Spleen (tissue), 11 donors: ENCODE data around the gene HENMT1. TPM values are rescaled to one million over a fixed set of nuclear protein-coding genes. Genes with fewer than 3 reads are reported as not detected.
"Not testable (repeated sequence)": the region's sequence is repeated elsewhere in the genome, so short reads cannot be mapped to it uniquely, and the experiment has no call there.

Source experiments
- DNase-seq: peaks from one replicate; pipeline ENCODE4 v3.0.0-alpha.2; 2020
- H3K27ac ChIP-seq, 8 donors: fragments of 200-600 bp; sonication (generic) in 7 of 8; 1 replicate in 4 of 8; 2 replicates in 4 of 8; pipeline versions ENCODE4 v1.5.0 to v1.8.0; 2016 to 2021; ENCODE audit warnings: inconsistent platforms in 4 of 8, mild to moderate bottlenecking in 4 of 8, moderate library complexity in 1 of 8
- H3K27me3 ChIP-seq, 7 donors: fragments of 200-600 bp; sonication (generic) in 6 of 7; replicated peaks in 1 of 7; 1 replicate in 4 of 7; 2 replicates in 3 of 7; pipeline versions ENCODE4 v1.5.0 to v1.8.0; 2016 to 2021; ENCODE audit warnings: inconsistent platforms in 3 of 7, mild to moderate bottlenecking in 1 of 7
- H3K36me3 ChIP-seq, 6 donors: fragments of 200-600 bp; sonication (generic) in 5 of 6; 1 replicate in 4 of 6; 2 replicates in 2 of 6; pipeline versions ENCODE4 v1.5.0 to v1.8.0; 2016 to 2021; ENCODE audit warnings: inconsistent platforms in 2 of 6
- H3K4me1 ChIP-seq, 6 donors: fragments of 200-600 bp; sonication (generic) in 5 of 6; 1 replicate in 3 of 6; 2 replicates in 3 of 6; pipeline versions ENCODE4 v1.5.0 to v1.8.0; 2016 to 2021; ENCODE audit warnings: inconsistent platforms in 3 of 6
- H3K4me3 ChIP-seq, 8 donors: fragments of 200-600 bp; sonication (generic) in 7 of 8; 1 replicate in 4 of 8; 2 replicates in 4 of 8; pipeline versions ENCODE4 v1.5.0 to v1.8.0; 2016 to 2021; ENCODE audit warnings: inconsistent platforms in 4 of 8, mild to moderate bottlenecking in 4 of 8, moderate library complexity in 2 of 8
- H3K9me3 ChIP-seq, 8 donors: fragments of 200-600 bp; sonication (generic) in 7 of 8; 1 replicate in 4 of 8; 2 replicates in 4 of 8; pipeline versions ENCODE4 v1.5.0 to v1.8.0; 2016 to 2021; ENCODE audit warnings: inconsistent platforms in 4 of 8
- POLR2A ChIP-seq, 3 donors: fragments of 450-650 bp; IDR thresholded peaks; one replicate each; pipeline ENCODE4 v1.5.1; 2017; ENCODE audit warnings: antibody characterized with exemption in 3 of 3, mild to moderate bottlenecking in 1 of 3
- POLR2AphosphoS5 ChIP-seq, 3 donors: sonication (generic); formaldehyde crosslinking; IDR thresholded peaks; one replicate each; pipeline ENCODE4 v1.5.1; 2017; ENCODE audit warnings: antibody characterized with exemption in 3 of 3
- WGBS, 5 donors: extraction: QIAGEN DNeasy Blood & Tissue Kit in 3 of 5; methylation state at CpG; one replicate each; pipeline versions ENCODE4 v1.1.5 to v1.1.7; 2013 to 2018; 5-methylcytosine and 5-hydroxymethylcytosine counted together
- intact Hi-C: fragments of 100-400 bp; cut with DNase I; formaldehyde crosslinking; loops from one replicate; pipeline ENCODE4 v1.15.0; 2023; ENCODE audit warnings: low total_unique reads
- polyA plus RNA-seq, 3 donors: library from polyadenylated mRNA; stranded (reverse); fragments of 200-250 nt; gene quantifications; one replicate each; pipeline ENCODE4 v1.2.1, GENCODE V29; 2013
- total RNA-seq, 7 donors: library from RNA; depleted of rRNA in 3 of 7; stranded (reverse); fragments of >200 nt in 3 of 7; fragmentation: NEBNext Ultra II Directional in 4 of 7; extraction: Animal tissue kit (Norgen Biotek cat#: 25700) in 4 of 7; gene quantifications; one replicate each; pipeline versions ENCODE4 v1.1.0 to v1.2.1, GENCODE V29; 2016 to 2021
- TF ChIP-seq, protein P1 (sequence below), 11 experiments: fragments of 200-600 bp in 7 of 11; fragments of 450-650 bp in 4 of 11; sonication (generic) in 4 of 11; IDR thresholded peaks in 8 of 11; conservative IDR thresholded peaks in 3 of 11; 1 replicate in 7 of 11; 2 replicates in 4 of 11; pipeline versions ENCODE4 v1.4.0 to v1.8.0; 2016 to 2021; ENCODE audit warnings: antibody characterized with exemption in 11 of 11, inconsistent platforms in 4 of 11, mild to moderate bottlenecking in 1 of 11
- donor health status: healthy with polysubstance abuse.
- donor health status: DM: no; HTN: no; CAD: no; lungs with moderate emphysema.
- donor health status: DM: no; HTN: no; CAD: no.
- donor health status: Bipolar disorder and iron deficiency.
- donor health status: healthy.
- donor health status: DM: no; HTN: no; CAD: no.
- donor health status: DM: yes; HTN: yes; CAD: no.

The HENMT1 gene
- total and polyA plus RNA-seq, 10 donors = 7.3 to 16.5 (median 11.1) TPM

DNA sequence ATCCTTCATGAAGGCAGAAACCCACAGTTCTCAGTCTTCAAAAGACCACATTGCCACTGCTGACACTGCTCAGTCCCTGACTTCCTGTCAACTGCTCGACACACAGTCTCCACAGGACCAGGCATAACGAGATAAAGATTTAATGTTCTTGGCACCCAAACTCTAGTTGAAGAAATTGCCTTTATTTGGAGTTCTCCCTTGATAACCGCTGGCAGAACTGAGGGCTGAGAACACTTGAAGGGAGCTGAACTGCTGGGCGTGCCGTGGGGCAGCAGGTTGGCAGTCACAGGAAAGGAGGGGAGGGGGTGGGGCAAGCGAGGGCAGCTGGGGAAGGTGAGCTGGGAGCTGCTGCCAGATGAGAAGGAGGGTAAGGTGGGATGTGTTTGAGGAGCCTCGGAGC is 15.9 kb downstream of the HENMT1 start:
- peaks cover 0 to 19% (median 3%) of the 10 kb centered on the region in 6 donors for H3K36me3 ChIP-seq
- intact Hi-C loops = loop anchor here (5.0 kb wide), 1 partner anchor 83 kb away; the partner anchor contains the start of gene EEIG2
- H3K9me3 ChIP-seq = no peaks in the 10 kb centered on the region
- no peaks in the 10 kb centered on the region for H3K27me3 ChIP-seq
- H3K27ac ChIP-seq = peak overlapping the region; percentile 64 to 95 (median 92)
- DNase-seq = peak; percentile 80
- 18 to 41% (median 24%) methylated on average over 7 of the region's 7 CpGs for WGBS, 5 donors
- TF ChIP-seq POLR2AphosphoS5 (IDR thresholded peaks at IDR 0.05) = peak in 2 of 3 donors; percentile 10 to 71
- TF ChIP-seq POLR2A (IDR thresholded peaks at IDR 0.05) = no peak
- TF ChIP-seq, protein P1, sequence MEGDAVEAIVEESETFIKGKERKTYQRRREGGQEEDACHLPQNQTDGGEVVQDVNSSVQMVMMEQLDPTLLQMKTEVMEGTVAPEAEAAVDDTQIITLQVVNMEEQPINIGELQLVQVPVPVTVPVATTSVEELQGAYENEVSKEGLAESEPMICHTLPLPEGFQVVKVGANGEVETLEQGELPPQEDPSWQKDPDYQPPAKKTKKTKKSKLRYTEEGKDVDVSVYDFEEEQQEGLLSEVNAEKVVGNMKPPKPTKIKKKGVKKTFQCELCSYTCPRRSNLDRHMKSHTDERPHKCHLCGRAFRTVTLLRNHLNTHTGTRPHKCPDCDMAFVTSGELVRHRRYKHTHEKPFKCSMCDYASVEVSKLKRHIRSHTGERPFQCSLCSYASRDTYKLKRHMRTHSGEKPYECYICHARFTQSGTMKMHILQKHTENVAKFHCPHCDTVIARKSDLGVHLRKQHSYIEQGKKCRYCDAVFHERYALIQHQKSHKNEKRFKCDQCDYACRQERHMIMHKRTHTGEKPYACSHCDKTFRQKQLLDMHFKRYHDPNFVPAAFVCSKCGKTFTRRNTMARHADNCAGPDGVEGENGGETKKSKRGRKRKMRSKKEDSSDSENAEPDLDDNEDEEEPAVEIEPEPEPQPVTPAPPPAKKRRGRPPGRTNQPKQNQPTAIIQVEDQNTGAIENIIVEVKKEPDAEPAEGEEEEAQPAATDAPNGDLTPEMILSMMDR (IDR thresholded peaks at IDR 0.05 in 8 of 11, conservative IDR thresholded peaks at IDR 0.05 in 3 of 11) = no peak
- H3K4me1 ChIP-seq = peaks cover 13 to 59% (median 49%) of the 10 kb centered on the region in 6 donors
- peak overlapping the region in 1 of 8 donors; percentile 50 for H3K4me3 ChIP-seq

DNA sequence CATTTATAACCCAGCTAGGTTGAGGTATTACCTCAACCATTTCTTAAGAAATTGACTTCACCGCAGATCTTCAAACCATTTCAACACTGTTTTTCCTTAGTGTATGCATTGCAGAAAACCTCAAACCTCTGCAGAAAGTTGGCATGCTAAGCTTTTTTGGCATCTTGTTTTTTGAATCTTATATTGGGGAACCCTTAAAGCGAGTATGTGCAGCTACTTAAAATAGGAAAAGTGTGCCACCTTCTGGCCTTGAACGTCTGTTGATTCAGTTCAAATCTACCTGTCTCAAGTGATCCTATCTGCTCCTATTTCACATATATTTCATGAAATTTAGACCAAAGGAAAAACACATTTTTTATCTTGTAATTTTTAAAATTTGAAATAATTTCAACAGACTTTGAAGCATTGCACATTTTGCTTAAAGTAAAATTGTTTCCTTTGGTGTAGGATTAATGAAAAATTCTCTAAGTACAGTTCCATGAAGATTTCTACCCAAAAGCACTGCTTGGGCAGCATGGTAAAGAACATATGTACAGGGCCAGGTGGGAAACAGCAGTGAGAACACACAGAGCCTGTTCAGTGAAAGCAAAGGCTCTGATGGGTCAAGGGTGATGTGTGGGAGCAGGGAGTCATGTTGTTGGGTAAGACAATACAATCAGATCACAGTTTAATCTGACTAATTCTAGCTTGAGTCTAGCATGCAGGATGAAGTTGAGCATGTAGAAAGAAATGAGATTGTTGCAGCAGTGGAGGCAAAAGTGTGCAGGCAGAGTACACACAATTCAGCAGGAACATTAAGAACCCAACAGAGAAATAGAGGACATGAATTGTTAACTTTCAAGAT is 17.2 kb downstream of the HENMT1 start:
- intact Hi-C loops = no loop called here
- Histone ChIP-seq H3K4me3 (no peak overlapping the region), H3K36me3 (peaks cover 0 to 14% (median 0%) of the 10 kb centered on the region in 6 donors), H3K27ac (peak overlapping the region in 7 of 8 donors; percentile 87 to 95 (median 92)), H3K9me3 (no peaks in the 10 kb centered on the region), H3K4me1 (peaks cover 13 to 59% (median 49%) of the 10 kb centered on the region in 6 donors), H3K27me3 (no peaks in the 10 kb centered on the region)
- whole genome bisulfite sequencing, 5 donors = 10 to 31% (median 19%) methylated on average over 3 of the region's 3 CpGs
- no peak for DNase-seq
- no peak for TF ChIP-seq POLR2AphosphoS5 (IDR thresholded peaks at IDR 0.05)
- TF ChIP-seq, protein P1 (IDR thresholded peaks at IDR 0.05 in 8 of 11, conservative IDR thresholded peaks at IDR 0.05 in 3 of 11) = peak in 10 of 11 experiments; percentile 15 to 71 (median 56)

DNA sequence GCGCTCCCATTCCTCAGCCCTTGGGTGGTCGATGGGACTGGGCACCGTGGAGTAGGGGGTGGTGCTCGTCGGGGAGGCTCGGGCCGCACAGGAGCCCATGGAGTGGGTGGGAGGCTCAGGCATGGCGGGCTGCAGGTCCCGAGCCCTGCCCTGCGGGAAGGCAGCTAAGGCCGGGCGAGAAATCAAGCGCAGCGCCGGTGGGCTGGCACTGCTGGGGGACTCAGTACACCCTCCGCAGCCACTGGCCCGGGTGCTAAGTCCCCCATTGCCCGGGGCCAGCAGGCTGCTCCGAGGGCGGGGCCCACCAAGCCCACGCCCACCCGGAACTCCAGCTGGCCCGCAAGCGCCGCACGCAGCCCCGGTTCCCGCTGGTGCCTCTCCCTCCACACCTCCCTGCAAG is 20.0 kb downstream of the HENMT1 start:
- H3K27me3 ChIP-seq, DNase-seq, H3K4me3 ChIP-seq, H3K9me3 ChIP-seq, intact Hi-C loops, H3K27ac ChIP-seq: not testable (repeated sequence)
- 94 to 98% (median 98%) methylated on average over 13 to 28 of the region's 28 CpGs for WGBS, 5 donors
- H3K36me3 ChIP-seq = peaks cover 0 to 32% (median 6%) of the 10 kb centered on the region in 6 donors
- peaks cover 13 to 39% (median 31%) of the 10 kb centered on the region in 6 donors for H3K4me1 ChIP-seq

DNA sequence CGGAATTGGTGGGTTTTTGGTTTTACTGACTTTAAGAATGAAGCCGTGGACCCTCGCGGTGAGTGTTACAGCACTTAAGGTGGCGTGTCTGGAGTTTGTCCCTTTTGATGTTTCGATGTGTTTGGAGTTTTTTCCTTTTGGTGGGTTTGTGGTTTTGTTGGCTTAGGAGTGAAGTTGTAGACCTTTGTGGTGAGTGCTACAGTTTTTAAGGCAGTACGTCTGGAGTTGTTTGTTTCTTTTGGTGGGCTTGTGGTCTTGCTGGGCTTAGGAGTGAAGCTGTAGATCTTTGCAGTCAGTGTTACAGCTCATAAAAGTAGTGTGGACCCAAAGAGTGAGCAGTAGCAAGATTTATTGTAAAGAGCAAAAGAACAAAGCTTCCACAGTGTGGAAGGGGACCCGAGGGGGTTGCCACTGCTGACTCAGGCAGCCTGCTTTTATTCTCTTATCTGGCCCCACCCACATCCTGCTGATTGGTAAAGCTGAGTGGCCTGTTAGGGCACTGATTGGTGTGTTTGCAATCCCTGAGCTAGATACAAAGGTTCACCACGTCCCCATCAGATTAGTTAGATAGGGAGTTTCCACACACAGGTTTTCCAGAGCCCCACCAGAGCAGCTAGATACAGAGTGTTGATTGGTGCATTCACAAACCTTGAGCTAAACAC is 20.9 kb downstream of the HENMT1 start:
- intact Hi-C loops = no loop called here
- TF ChIP-seq POLR2AphosphoS5 (IDR thresholded peaks at IDR 0.05) (no peak), POLR2A (IDR thresholded peaks at IDR 0.05) (no peak)
- TF ChIP-seq, protein P1 (IDR thresholded peaks at IDR 0.05 in 8 of 11, conservative IDR thresholded peaks at IDR 0.05 in 3 of 11) = no peak

More for the DNA sequence above, 20.9 kb downstream of the HENMT1 start:
- Histone ChIP-seq H3K4me1 (peaks cover 13 to 30% (median 22%) of the 10 kb centered on the region in 6 donors), H3K4me3 (no peak overlapping the region), H3K9me3 (no peaks in the 10 kb centered on the region), H3K27ac (no peak overlapping the region), H3K27me3 (no peaks in the 10 kb centered on the region), H3K36me3 (peaks cover 0 to 40% (median 13%) of the 10 kb centered on the region in 6 donors)
- 66 to 74% (median 71%) methylated on average over 9 of the region's 9 CpGs for WGBS, 5 donors
- DNase-seq = no peak
